Measurements from ENCODE around the gene B3GAT3. TPM values are rescaled to one million over a fixed set of nuclear protein-coding genes. Genes with fewer than 3 reads are reported as not detected.

The B3GAT3 gene
- total and polyA plus RNA-seq, 2 of the 8 experiments (the other 6 are each of a cell fraction or from before 2014, with no cell fraction given), result 28.0 to 39.0 TPM

- TF ChIP-seq JUND (IDR thresholded peaks at IDR 0.05; ENCODE audit: low read length), result no peak
- TF ChIP-seq FOSL1 (IDR thresholded peaks at IDR 0.05; ENCODE audit: insufficient read depth, low read depth, low read length), result no peak
- TF ChIP-seq POLR2A (IDR thresholded peaks at IDR 0.05; ENCODE audit: control extremely low read depth in 1 of 2, low read depth in 2 of 2, low read length in 2 of 2), result no peak
- TF ChIP-seq RBBP5 (IDR thresholded peaks at IDR 0.05; ENCODE audit: borderline replicate concordance, low read depth, low read length), result no peak
- no peak for TF ChIP-seq SIN3A (conservative IDR thresholded peaks at IDR 0.05 in 1 of 2, IDR thresholded peaks at IDR 0.05 in 1 of 2; ENCODE audit: low read depth in 1 of 2, low read length in 2 of 2)
- no peak for TF ChIP-seq CTBP2 (IDR thresholded peaks at IDR 0.05; ENCODE audit: borderline replicate concordance, insufficient read depth, insufficient read length, low read length)
- TF ChIP-seq CBX8 (IDR thresholded peaks at IDR 0.05; ENCODE audit: borderline replicate concordance, low read depth, low read length), result no peak
These were observed 6.3 kb downstream of the B3GAT3 start (continued) for GRCh38 chr11:62615521-62615920.

Data from H1 (cell line).